LNCaP clone FGC (cell line): ENCODE results near the gene B3GALNT2.
"Not testable (repeated sequence)": the region's sequence is repeated elsewhere in the genome, so short reads cannot be mapped to it uniquely, and the experiment has no call there.

Experiments
- DNase-seq: peaks from one replicate; pipeline ENCODE4 v3.0.0-alpha.2; 2011; ENCODE audit warnings: low read depth
- H3K4me3 ChIP-seq: 2 replicates; pipeline ENCODE4 v1.5.1; 2011; ENCODE audit warnings: mild to moderate bottlenecking, low read depth, low read length, control low read depth
- TF ChIP-seq, protein P1 (sequence below): IDR thresholded peaks from 2 replicates; pipeline ENCODE4 v1.5.1; 2012; ENCODE audit warnings: mild to moderate bottlenecking; ENCODE audit not compliant: control insufficient read depth, insufficient read depth; ENCODE audit errors: extremely low read depth

The B3GALNT2 gene

GRCh38 chr1:235465066-235465465 is 39.2 kb downstream of the B3GALNT2 start:
- DNase-seq, result no peak
- no peak overlapping the region for H3K4me3 ChIP-seq
- TF ChIP-seq, protein P1, sequence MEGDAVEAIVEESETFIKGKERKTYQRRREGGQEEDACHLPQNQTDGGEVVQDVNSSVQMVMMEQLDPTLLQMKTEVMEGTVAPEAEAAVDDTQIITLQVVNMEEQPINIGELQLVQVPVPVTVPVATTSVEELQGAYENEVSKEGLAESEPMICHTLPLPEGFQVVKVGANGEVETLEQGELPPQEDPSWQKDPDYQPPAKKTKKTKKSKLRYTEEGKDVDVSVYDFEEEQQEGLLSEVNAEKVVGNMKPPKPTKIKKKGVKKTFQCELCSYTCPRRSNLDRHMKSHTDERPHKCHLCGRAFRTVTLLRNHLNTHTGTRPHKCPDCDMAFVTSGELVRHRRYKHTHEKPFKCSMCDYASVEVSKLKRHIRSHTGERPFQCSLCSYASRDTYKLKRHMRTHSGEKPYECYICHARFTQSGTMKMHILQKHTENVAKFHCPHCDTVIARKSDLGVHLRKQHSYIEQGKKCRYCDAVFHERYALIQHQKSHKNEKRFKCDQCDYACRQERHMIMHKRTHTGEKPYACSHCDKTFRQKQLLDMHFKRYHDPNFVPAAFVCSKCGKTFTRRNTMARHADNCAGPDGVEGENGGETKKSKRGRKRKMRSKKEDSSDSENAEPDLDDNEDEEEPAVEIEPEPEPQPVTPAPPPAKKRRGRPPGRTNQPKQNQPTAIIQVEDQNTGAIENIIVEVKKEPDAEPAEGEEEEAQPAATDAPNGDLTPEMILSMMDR, result no peak

DNA sequence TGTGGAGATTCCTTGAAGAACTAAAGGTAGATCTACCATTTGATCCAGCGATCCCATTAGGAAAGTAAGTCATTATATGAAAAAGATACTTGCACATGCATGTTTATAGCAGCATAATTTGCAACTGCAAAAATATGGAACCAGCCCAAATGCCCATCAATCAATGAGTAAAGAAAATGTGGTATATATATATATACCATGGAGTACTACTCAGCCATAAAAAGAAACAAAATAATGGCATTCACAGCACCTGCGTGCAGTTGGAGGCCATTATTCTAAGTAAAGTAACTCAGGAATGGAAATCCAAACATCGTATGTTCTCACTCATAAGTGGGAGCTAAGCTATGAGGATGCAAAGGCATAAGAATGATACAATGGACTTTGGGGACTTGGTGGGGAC is 41.4 kb downstream of the B3GALNT2 start:
- not testable (repeated sequence) for H3K4me3 ChIP-seq, DNase-seq

GRCh38 chr1:235461954-235462353 is 42.3 kb downstream of the B3GALNT2 start:
- TF ChIP-seq, protein P1, result no peak
- no peak for DNase-seq

GRCh38 chr1:235460770-235461169 is 43.5 kb downstream of the B3GALNT2 start:
- H3K4me3 ChIP-seq, result no peak overlapping the region
- DNase-seq, result no peak
- TF ChIP-seq, protein P1, result no peak

More at GRCh38 chr1:235461954-235462353, 42.3 kb downstream of the B3GALNT2 start:
- H3K4me3 ChIP-seq, result no peak overlapping the region

DNA sequence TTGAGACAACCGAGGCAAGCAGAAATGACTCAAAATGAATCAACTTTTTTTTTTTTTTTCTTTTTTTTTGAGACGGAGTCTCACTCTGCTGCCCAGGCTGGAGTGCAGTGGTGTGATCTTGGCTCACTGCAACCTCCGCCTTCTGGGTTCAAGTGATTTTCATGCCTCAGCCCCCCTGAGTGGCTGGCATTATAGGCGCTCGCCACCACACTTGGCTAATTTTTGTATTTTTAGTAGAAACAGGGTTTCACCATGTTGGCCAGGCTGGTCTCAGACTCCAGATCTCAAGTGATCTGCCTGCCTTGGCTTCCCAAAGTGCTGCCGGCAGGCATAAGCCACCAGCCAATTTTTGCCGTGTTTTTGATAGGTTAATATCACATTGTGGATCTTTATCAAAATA is 46.4 kb downstream of the B3GALNT2 start:
- not testable (repeated sequence) for DNase-seq, H3K4me3 ChIP-seq

DNA sequence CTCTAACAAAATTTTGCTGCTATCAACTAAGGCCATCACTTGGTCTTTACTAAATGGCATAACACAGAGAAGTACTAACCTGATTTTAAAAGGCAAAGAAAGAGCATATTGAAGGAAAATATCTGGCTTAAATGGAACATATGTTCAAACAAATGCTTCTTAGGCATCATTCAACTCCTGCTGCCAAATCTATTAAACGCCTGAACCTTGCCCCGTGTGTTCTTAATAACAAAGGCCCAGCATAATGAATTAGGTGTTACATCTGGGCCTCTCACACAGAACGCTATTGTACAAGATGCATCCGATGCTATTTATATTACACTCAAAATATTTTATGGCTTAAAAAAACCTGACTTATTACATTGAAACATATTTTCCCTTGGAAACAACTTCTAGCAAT is 48.4 kb downstream of the B3GALNT2 start:
- no peak for DNase-seq
- TF ChIP-seq, protein P1, result no peak
- H3K4me3 ChIP-seq, result no peak overlapping the region

DNA sequence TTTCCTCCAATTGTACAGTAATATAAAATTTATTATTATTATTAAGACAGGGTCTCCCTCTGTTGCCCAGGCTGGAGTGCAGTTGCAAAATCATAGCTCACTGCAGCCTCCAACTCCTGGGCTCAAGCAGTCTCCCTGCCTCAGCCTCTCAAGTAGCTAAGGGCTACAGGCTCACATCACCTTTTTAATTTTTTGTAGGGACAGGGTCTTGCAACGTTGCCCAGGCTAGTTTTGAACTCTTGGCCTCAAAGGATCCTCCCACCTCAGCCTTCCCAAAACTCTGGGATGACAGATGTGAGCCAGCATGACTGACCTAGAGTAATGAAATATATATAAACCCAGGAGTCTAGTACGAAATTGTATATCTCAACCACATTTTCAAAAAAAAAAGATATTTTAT is 49.2 kb downstream of the B3GALNT2 start:
- no peak for DNase-seq
- H3K4me3 ChIP-seq, result no peak overlapping the region
- TF ChIP-seq, protein P1, result no peak

DNA sequence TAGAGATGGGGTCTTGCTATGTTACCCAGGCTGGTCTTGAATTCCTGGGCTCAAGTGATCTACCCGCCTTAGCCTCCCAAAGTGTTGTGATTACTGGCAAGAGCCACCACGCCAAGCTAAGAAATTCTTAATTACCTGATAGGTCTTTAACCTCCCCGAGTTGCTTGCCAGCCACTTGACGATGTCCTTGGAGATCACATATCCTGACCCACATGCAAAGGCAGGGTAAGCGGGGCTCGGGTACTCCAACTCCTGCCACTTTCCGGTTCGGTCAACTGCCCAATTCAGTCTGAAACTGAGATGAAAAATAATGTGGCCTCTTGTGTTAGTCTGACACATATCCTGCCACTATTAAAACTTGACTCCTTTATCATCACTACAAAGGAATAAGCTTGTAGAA is 50.2 kb downstream of the B3GALNT2 start:
- DNase-seq, result no peak
- no peak overlapping the region for H3K4me3 ChIP-seq
- TF ChIP-seq, protein P1, result no peak
